ENCODE results near the gene SEPTIN8.

GRCh38 chr5:132825834-132826391, 48.9 kb upstream of the SEPTIN8 start:
- TF ChIP-seq CTCF (IDR thresholded peaks at IDR 0.05; ENCODE audit: insufficient read depth, low read length, poor library complexity, severe bottlenecking), result no peak
- no peak for TF ChIP-seq EZH2phosphoT487 (conservative IDR thresholded peaks at IDR 0.05; ENCODE audit: low read length)
